Measurements from ENCODE around the gene SPEM3.

GRCh38 chr17:7383742-7384488, 44.7 kb upstream of the SPEM3 start:
- TF ChIP-seq CTCF (IDR thresholded peaks at IDR 0.05), result no peak
- no peak for TF ChIP-seq ZFX (IDR thresholded peaks at IDR 0.05; ENCODE audit: borderline replicate concordance)

All from 22Rv1 (cell line).